OCI-LY7 (cell line): ENCODE measurements around the gene TOLLIP. TPM values are rescaled to one million over a fixed set of nuclear protein-coding genes. Genes with fewer than 3 reads are reported as not detected.

Experiments used
- BruUV-seq: library from RNA; stranded (reverse); fragments of 400-500 nt; replicated peaks from 2 replicates; lab custom pipeline; 2021; lab: Mats Ljungman, UMichigan
- CTCF ChIA-PET: fragments of 300-600 bp; sonication (Branson Sonifier 250); formaldehyde crosslinking; loops from one replicate; lab custom pipeline; 2022; ENCODE audit warnings: antibody characterized with exemption; ENCODE audit not compliant: unreplicated experiment; lab: Charles Lee
- POLR2A ChIA-PET: fragments of 300-600 bp; sonication (Branson Sonifier 250); formaldehyde crosslinking; loops from one replicate; lab custom pipeline; 2022; ENCODE audit warnings: antibody characterized with exemption; lab: Charles Lee
- DNase-seq: peaks from one replicate; pipeline ENCODE4 v3.0.0-alpha.2; 2015; ENCODE audit warnings: low spot score
- H2AFZ ChIP-seq: fragments of 200-600 bp; sonication (generic), shearing (Covaris generic); 2 replicates; pipeline ENCODE4 v1.6.1; 2014; ENCODE audit warnings: mild to moderate bottlenecking, antibody characterized with exemption, low read length, moderate library complexity
- H3K27ac ChIP-seq: fragments of 200-600 bp; sonication (generic); 2 replicates; pipeline ENCODE4 v1.5.1; 2014; ENCODE audit warnings: mixed run types, low read depth, mild to moderate bottlenecking, moderate library complexity, low read length, inconsistent platforms; ENCODE audit not compliant: poor library complexity, severe bottlenecking
- H3K36me3 ChIP-seq: fragments of 200-600 bp; sonication (generic); 2 replicates; pipeline ENCODE4 v1.6.1; 2014; ENCODE audit warnings: mild to moderate bottlenecking, antibody characterized with exemption, low read length, moderate library complexity, mixed read lengths; ENCODE audit not compliant: insufficient read depth
- H3K4me1 ChIP-seq: fragments of 200-600 bp; sonication (generic); 2 replicates; pipeline ENCODE4 v1.5.1; 2014; ENCODE audit warnings: mild to moderate bottlenecking, low read length; ENCODE audit not compliant: insufficient read depth, poor library complexity, severe bottlenecking
- H3K4me2 ChIP-seq: fragments of 200-600 bp; sonication (generic); 2 replicates; pipeline ENCODE4 v1.6.1; 2014; ENCODE audit warnings: mild to moderate bottlenecking, low read length
- H3K4me3 ChIP-seq: fragments of 200-600 bp; sonication (generic); 2 replicates; pipeline ENCODE4 v1.5.1; 2014; ENCODE audit warnings: mild to moderate bottlenecking, low read depth, low read length; ENCODE audit not compliant: poor library complexity, severe bottlenecking
- H3K79me2 ChIP-seq: fragments of 200-600 bp; sonication (generic); 2 replicates; pipeline ENCODE4 v1.6.1; 2016; ENCODE audit warnings: low read depth, mild to moderate bottlenecking, low read length, moderate library complexity, mixed read lengths; ENCODE audit not compliant: insufficient read depth
- H3K9me2 ChIP-seq: fragments of 200-600 bp; sonication (generic); 2 replicates; pipeline ENCODE4 v1.6.1; 2016; ENCODE audit warnings: mild to moderate bottlenecking, low read length, mixed read lengths; ENCODE audit not compliant: insufficient read depth
- H3K9me3 ChIP-seq: fragments of 200-600 bp; sonication (generic); 2 replicates; pipeline ENCODE4 v1.6.1; 2014; ENCODE audit warnings: mild to moderate bottlenecking, mixed run types, low read length, mixed read lengths
- H4K20me1 ChIP-seq: fragments of 200-600 bp; sonication (generic); 2 replicates; pipeline ENCODE4 v1.6.1; 2014; ENCODE audit warnings: mild to moderate bottlenecking, antibody characterized with exemption, low read length, moderate library complexity, mixed read lengths; ENCODE audit not compliant: insufficient read depth
- CTCF ChIP-seq: fragments of 200-600 bp; sonication (generic); conservative IDR thresholded peaks from 2 replicates; pipeline ENCODE4 v1.5.1; 2014; ENCODE audit warnings: mild to moderate bottlenecking, antibody characterized with exemption, low read length, moderate library complexity, mixed read lengths
- EZH2phosphoT487 ChIP-seq: fragments of 200-600 bp; sonication (generic); IDR thresholded peaks from 2 replicates; pipeline ENCODE4 v1.6.1; 2018; ENCODE audit warnings: low read depth, borderline replicate concordance, mild to moderate bottlenecking, mixed run types, antibody characterized with exemption, low read length, moderate library complexity, mixed read lengths
- intact Hi-C: fragments of 100-400 bp; cut with micrococcal nuclease; formaldehyde crosslinking; loops from one replicate; pipeline ENCODE4 v1.10.0; 2022; ENCODE audit not compliant: unreplicated experiment
- total RNA-seq, 2 experiments: library from RNA; depleted of rRNA in 1 of 2; stranded (reverse); fragments of >200 nt in 1 of 2; shearing (Covaris generic) in 1 of 2; gene quantifications; 2 replicates each; pipeline ENCODE4 v1.2.3, GENCODE V29; 2014 to 2022

The TOLLIP gene
- total RNA-seq, 2 experiments from 2014 or later: 15.9 to 37.1 TPM

- Histone ChIP-seq H3K9me3 (no peaks in the 10 kb centered on the region), H3K4me3 (no peak overlapping the region), H3K4me2 (no peak overlapping the region), H3K36me3 (peaks cover 33% of the 10 kb centered on the region), H4K20me1 (no peaks in the 10 kb centered on the region), H3K79me2 (no peaks in the 10 kb centered on the region), H2AFZ (no peak overlapping the region), H3K4me1 (no peaks in the 10 kb centered on the region), H3K9me2 (no peaks in the 10 kb centered on the region), H3K27ac (no peak overlapping the region)
- ChIA-PET POLR2A (no interaction called here), CTCF (no interaction called here)
- no TSS peak for BruUV-seq
- intact Hi-C loops: no loop called here
- no peak for DNase-seq
- TF ChIP-seq EZH2phosphoT487: no peak
- TF ChIP-seq CTCF: no peak
Observed at GRCh38 chr11:1288426-1289151, 20.8 kb downstream of the TOLLIP start.

GRCh38 chr11:1287928-1288327, 21.5 kb downstream of the TOLLIP start:
- POLR2A ChIA-PET: no interaction called here
- BruUV-seq: no TSS peak
- DNase-seq: no peak
- Histone ChIP-seq H3K4me2 (no peak overlapping the region), H3K4me1 (no peaks in the 10 kb centered on the region), H3K79me2 (no peaks in the 10 kb centered on the region), H3K36me3 (peaks cover 33% of the 10 kb centered on the region), H4K20me1 (no peaks in the 10 kb centered on the region), H3K27ac (no peak overlapping the region), H2AFZ (no peak overlapping the region), H3K4me3 (no peak overlapping the region), H3K9me2 (no peaks in the 10 kb centered on the region), H3K9me3 (no peaks in the 10 kb centered on the region)
- TF ChIP-seq EZH2phosphoT487: no peak
- no peak for TF ChIP-seq CTCF
- CTCF ChIA-PET: no interaction called here
- intact Hi-C loops: no loop called here

GRCh38 chr11:1285876-1286275, 23.6 kb downstream of the TOLLIP start:
- POLR2A ChIA-PET: no interaction called here
- CTCF ChIA-PET: no interaction called here
- BruUV-seq: no TSS peak
- TF ChIP-seq CTCF (no peak), EZH2phosphoT487 (no peak)
- Histone ChIP-seq H3K4me1 (no peaks in the 10 kb centered on the region), H3K9me3 (no peaks in the 10 kb centered on the region), H3K4me2 (no peak overlapping the region), H3K4me3 (no peak overlapping the region), H3K27ac (no peak overlapping the region), H2AFZ (no peak overlapping the region), H3K9me2 (no peaks in the 10 kb centered on the region), H4K20me1 (no peaks in the 10 kb centered on the region), H3K79me2 (no peaks in the 10 kb centered on the region), H3K36me3 (peaks cover 33% of the 10 kb centered on the region)
- intact Hi-C loops: no loop called here
- no peak for DNase-seq
